ENCODE measurements around the gene DAAM2.

The DAAM2 gene

GRCh38 chr6:39850736-39851297 lies 58.6 kb downstream of the DAAM2 start:
- no peak for TF ChIP-seq CTCF (IDR thresholded peaks at IDR 0.05)
- no peak for DNase-seq (ENCODE audit: low spot score)
- peak overlapping the region; percentile 11 for H3K4me3 ChIP-seq
- H3K27ac ChIP-seq, result peak overlapping the region; percentile 15 to 65

- no peak for TF ChIP-seq CTCF (IDR thresholded peaks at IDR 0.05)
- H3K27ac ChIP-seq, result peak overlapping the region; percentile 15 to 65
Observed at GRCh38 chr6:39851331-39851730, 59.2 kb downstream of the DAAM2 start.

GRCh38 chr6:39852324-39852723 lies 60.1 kb downstream of the DAAM2 start:
- peak overlapping the region in 1 of 2 donors; percentile 65 for H3K27ac ChIP-seq
- no peak overlapping the region for H3K4me3 ChIP-seq
- TF ChIP-seq CTCF (IDR thresholded peaks at IDR 0.05), result no peak
- peak; percentile 61 for DNase-seq (ENCODE audit: low spot score)

More at GRCh38 chr6:39851331-39851730, 59.2 kb downstream of the DAAM2 start:
- H3K4me3 ChIP-seq, result peak overlapping the region; percentile 11
- DNase-seq (ENCODE audit: low spot score), result no peak

- no peak overlapping the region for H3K4me3 ChIP-seq
- no peak for DNase-seq (ENCODE audit: low spot score)
- peak overlapping the region in 1 of 2 donors; percentile 51 for H3K27ac ChIP-seq
- TF ChIP-seq CTCF (IDR thresholded peaks at IDR 0.05), result no peak
Observed at GRCh38 chr6:39853604-39854003, 61.4 kb downstream of the DAAM2 start.

- Histone ChIP-seq H3K4me3 (peak overlapping the region; percentile 45), H3K27ac (peak overlapping the region; percentile 46 to 95)
- TF ChIP-seq CTCF (IDR thresholded peaks at IDR 0.05), result no peak
- DNase-seq (ENCODE audit: low spot score), result no peak
Observed at GRCh38 chr6:39855356-39855995, 63.3 kb downstream of the DAAM2 start.

GRCh38 chr6:39859025-39859424 lies 66.8 kb downstream of the DAAM2 start:
- DNase-seq (ENCODE audit: low spot score), result no peak
- Histone ChIP-seq H3K27ac (no peak overlapping the region), H3K4me3 (no peak overlapping the region)
- no peak for TF ChIP-seq CTCF (IDR thresholded peaks at IDR 0.05)

- no peak for DNase-seq (ENCODE audit: low spot score)
- Histone ChIP-seq H3K27ac (peak overlapping the region; percentile 38 to 64), H3K4me3 (no peak overlapping the region)
- TF ChIP-seq CTCF (IDR thresholded peaks at IDR 0.05), result no peak
Observed at GRCh38 chr6:39861663-39862062, 69.5 kb downstream of the DAAM2 start.

Data from coronary artery (tissue), 2 donors.